Glomerular visceral epithelial cell (primary cell): Measurements from ENCODE around the gene NBEA.
"Not testable (repeated sequence)": the region's sequence is repeated elsewhere in the genome, so short reads cannot be mapped to it uniquely, and the experiment has no call there.

Source experiments
- DNase-seq: peaks from one replicate; pipeline ENCODE4 v3.0.0-alpha.2; 2016; ENCODE audit errors: extremely low spot score

Gene NBEA

GRCh38 chr13:35388441-35389355, 446.6 kb downstream of the NBEA start:
- DNase-seq, result no peak

GRCh38 chr13:35389535-35389934, 447.5 kb downstream of the NBEA start:
- DNase-seq, result no peak

- no peak for DNase-seq
Observed at GRCh38 chr13:35392768-35393167, 450.7 kb downstream of the NBEA start.

GRCh38 chr13:35393886-35394285, 451.8 kb downstream of the NBEA start:
- DNase-seq, result no peak

GRCh38 chr13:35408285-35408684, 466.2 kb downstream of the NBEA start:
- not testable (repeated sequence) for DNase-seq

- DNase-seq, result no peak
Observed at GRCh38 chr13:35411059-35411744, 469.1 kb downstream of the NBEA start.

- no peak for DNase-seq
Observed at GRCh38 chr13:35448465-35448864, 506.4 kb downstream of the NBEA start.

- no peak for DNase-seq
Observed at GRCh38 chr13:35449821-35450220, 507.8 kb downstream of the NBEA start.

- DNase-seq, result no peak
Observed at GRCh38 chr13:35455022-35455421, 513.0 kb downstream of the NBEA start.

- DNase-seq, result no peak
Observed at GRCh38 chr13:35457258-35457657, 515.2 kb downstream of the NBEA start.

- DNase-seq, result no peak
Observed at GRCh38 chr13:35460061-35460460, 518.0 kb downstream of the NBEA start.

GRCh38 chr13:35465371-35465770, 523.3 kb downstream of the NBEA start:
- DNase-seq, result no peak

- no peak for DNase-seq
Observed at GRCh38 chr13:35468195-35468594, 526.1 kb downstream of the NBEA start.

GRCh38 chr13:35469806-35470525, 527.9 kb downstream of the NBEA start:
- no peak for DNase-seq

- no peak for DNase-seq
Observed at GRCh38 chr13:35470671-35471661, 528.9 kb downstream of the NBEA start.

- no peak for DNase-seq
Observed at GRCh38 chr13:35471706-35472322, 529.7 kb downstream of the NBEA start.

GRCh38 chr13:35472323-35472881, 530.3 kb downstream of the NBEA start:
- no peak for DNase-seq

- DNase-seq, result no peak
Observed at GRCh38 chr13:35473206-35473775, 531.2 kb downstream of the NBEA start.

GRCh38 chr13:35473802-35474201, 531.7 kb downstream of the NBEA start:
- DNase-seq, result no peak
